Heart left ventricle (tissue), 13 donors: ENCODE results near the gene NXN.

Experiments used
- CTCF ChIP-seq, 12 donors: fragments of 200-600 bp; sonication (generic) in 4 of 12; IDR thresholded peaks; one replicate each; pipeline versions ENCODE4 v1.5.0 to v1.8.0; 2018 to 2022; ENCODE audit warnings: antibody characterized with exemption in 12 of 12, mild to moderate bottlenecking in 5 of 12
- POLR2A ChIP-seq, 2 donors: fragments of 450-650 bp; IDR thresholded peaks; one replicate each; pipeline ENCODE4 v1.6.1; 2017; ENCODE audit warnings: antibody characterized with exemption in 2 of 2, mild to moderate bottlenecking in 2 of 2, moderate library complexity in 2 of 2
- donor health status: ischemic (EF 13 %, LVEDD 7.1; RV severe dilation, severe dysfunction).
- donor health status: DM: no; HTN: yes; CAD: no.
- donor health status: DM: no; HTN: no; CAD: no.
- donor health status: ischemic (EF 25% LVEDD 6.9; RV normal size, moderate dysfunction).
- donor health status: ischemic (EF 25% LVEDD 5.7; RV mildly dilated, moderate dysfunction).
- donor health status: ischemic (EF 35%, LVEDD 5.7; RV mildly dilated, moderate dysfunction).
- donor health status: nonischemic (EF 11% LVEDD 7.7; RV severe dilation, severe dysfunction).
- donor health status: DM: yes; HTN: yes; CAD: no.
- donor health status: PGD.
- donor health status: ischemic (EF 29% LVEDD 5.4; RV normal size, mild dysfunction).
- donor health status: nonischemic (EF 23%, LVEDD 6.1; RV moderate dilation, normal function).

DNA sequence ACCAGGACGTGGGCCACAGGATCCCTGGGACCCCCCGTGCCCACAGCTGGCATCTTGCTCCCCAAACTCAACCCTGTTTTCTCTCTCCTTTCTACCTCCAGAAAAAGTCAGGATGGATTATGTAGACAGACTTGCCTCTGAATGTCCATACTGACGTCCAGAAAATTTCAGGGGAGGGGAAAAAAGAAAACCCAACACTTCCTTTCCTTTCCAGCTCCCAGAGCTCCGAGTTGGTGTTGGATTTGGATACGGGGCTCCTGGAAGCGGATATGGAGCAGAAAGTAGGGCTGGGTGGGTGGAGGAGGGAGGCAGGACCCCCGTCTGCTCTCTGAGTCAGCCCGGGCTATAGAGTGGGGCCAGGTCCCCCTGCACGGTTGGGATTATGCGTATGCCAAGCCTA, 127.2 kb downstream of the NXN start:
- TF ChIP-seq CTCF (IDR thresholded peaks at IDR 0.05) (no peak), POLR2A (IDR thresholded peaks at IDR 0.05) (no peak)
